Panc1 (cell line): ENCODE results near the gene NRG2.

Experiments
- CTCF ChIP-seq: fragments of 450-650 bp; IDR thresholded peaks from 2 replicates; pipeline ENCODE4 v1.5.1; 2017; ENCODE audit warnings: mild to moderate bottlenecking
- POLR2AphosphoS5 ChIP-seq: IDR thresholded peaks from 2 replicates; pipeline ENCODE4 v1.6.1; 2012; ENCODE audit warnings: mild to moderate bottlenecking, low read depth, low read length, moderate library complexity
- TCF7L2 ChIP-seq: IDR thresholded peaks from 2 replicates; pipeline ENCODE4 v1.6.1; 2011; ENCODE audit warnings: mild to moderate bottlenecking, low read depth, low read length, inconsistent platforms

GRCh38 chr5:139845846-139846681 lies 197.0 kb downstream of the NRG2 start:
- TF ChIP-seq CTCF (no peak), POLR2AphosphoS5 (no peak), TCF7L2 (no peak)
